ENCODE data around the gene CAP2. TPM values are rescaled to one million over a fixed set of nuclear protein-coding genes. Genes with fewer than 3 reads are reported as not detected.

The CAP2 gene
- total RNA-seq, 1 experiment from 2014 or later: 7.2 TPM

DNA sequence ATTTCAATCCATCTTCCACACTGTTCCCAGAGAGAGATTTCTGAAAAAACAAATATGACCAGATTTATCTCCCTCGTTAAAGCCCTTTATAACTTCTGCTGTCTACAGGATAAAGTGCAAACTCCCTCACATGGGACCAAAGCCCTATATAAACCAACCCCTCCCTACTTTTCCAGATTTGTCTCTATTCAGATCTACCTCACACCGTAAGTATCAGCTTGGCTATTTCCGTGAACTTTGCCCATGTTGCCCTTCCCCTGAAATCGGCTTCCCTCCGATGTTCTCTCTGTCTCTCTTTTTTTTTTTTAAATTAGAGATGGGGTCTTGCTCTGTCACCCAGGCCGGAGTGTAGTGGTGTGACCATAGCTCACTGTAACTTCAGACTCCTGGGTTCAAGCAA is 194.6 kb downstream of the CAP2 start (continued):
- TF ChIP-seq, protein P1, sequence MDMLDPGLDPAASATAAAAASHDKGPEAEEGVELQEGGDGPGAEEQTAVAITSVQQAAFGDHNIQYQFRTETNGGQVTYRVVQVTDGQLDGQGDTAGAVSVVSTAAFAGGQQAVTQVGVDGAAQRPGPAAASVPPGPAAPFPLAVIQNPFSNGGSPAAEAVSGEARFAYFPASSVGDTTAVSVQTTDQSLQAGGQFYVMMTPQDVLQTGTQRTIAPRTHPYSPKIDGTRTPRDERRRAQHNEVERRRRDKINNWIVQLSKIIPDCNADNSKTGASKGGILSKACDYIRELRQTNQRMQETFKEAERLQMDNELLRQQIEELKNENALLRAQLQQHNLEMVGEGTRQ (CRISPR knock-in tag; IDR thresholded peaks at IDR 0.05): no peak
- TF ChIP-seq, protein P2, sequence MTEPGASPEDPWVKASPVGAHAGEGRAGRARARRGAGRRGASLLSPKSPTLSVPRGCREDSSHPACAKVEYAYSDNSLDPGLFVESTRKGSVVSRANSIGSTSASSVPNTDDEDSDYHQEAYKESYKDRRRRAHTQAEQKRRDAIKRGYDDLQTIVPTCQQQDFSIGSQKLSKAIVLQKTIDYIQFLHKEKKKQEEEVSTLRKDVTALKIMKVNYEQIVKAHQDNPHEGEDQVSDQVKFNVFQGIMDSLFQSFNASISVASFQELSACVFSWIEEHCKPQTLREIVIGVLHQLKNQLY (CRISPR knock-in tag; IDR thresholded peaks at IDR 0.05): no peak
- TF ChIP-seq OVOL2 (CRISPR knock-in tag; IDR thresholded peaks at IDR 0.05; ENCODE audit: borderline replicate concordance): no peak
- TF ChIP-seq, protein P3, sequence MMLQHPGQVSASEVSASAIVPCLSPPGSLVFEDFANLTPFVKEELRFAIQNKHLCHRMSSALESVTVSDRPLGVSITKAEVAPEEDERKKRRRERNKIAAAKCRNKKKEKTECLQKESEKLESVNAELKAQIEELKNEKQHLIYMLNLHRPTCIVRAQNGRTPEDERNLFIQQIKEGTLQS (CRISPR knock-in tag; conservative IDR thresholded peaks at IDR 0.05): no peak

DNA sequence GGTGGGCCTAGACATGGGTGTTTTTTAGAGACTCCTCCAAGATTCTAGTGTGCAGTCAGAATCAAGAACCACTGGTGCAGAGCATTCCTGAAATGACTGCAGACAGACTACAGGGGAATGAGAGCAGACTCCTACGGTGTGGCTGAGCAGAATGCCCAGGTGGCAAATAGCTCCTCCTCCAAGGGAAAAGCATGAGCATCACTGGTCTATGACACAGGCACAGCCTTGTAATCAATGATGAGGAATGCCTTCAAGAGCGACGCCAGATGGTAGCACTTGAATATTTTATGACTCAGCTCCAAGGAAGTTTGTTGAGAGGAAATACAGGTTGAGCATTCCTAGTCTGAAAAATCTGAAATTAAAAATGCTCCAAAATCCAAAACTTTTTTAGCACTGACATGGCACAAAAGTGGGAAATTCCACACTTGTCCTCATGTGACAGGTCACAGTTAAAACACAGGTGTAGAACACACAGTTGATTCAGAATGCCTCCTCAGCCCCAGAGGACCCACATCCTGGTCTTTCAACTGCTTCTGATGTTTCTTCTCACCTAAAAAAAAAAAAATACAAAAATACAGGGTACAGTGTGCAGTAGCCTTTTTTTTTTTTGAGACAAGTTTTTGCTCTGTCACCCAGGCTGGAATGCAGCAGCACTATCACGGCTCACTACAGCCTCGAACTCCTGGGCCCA is 196.2 kb downstream of the CAP2 start:
- H3K9me3 Mint-ChIP-seq: no peaks in the 10 kb centered on the region
- H3K27ac Mint-ChIP-seq: no peak overlapping the region
- no peaks in the 10 kb centered on the region for H3K4me1 Mint-ChIP-seq
- TF ChIP-seq ZNF396 (CRISPR knock-in tag; IDR thresholded peaks at IDR 0.05; ENCODE audit: borderline replicate concordance) (no peak), ZNF423 (CRISPR knock-in tag; IDR thresholded peaks at IDR 0.05) (no peak), EMX1 (CRISPR knock-in tag; IDR thresholded peaks at IDR 0.05) (no peak), GABPB1 (CRISPR knock-in tag; IDR thresholded peaks at IDR 0.05) (no peak), NR1H2 (CRISPR knock-in tag; IDR thresholded peaks at IDR 0.05) (no peak), NFYB (CRISPR knock-in tag; conservative IDR thresholded peaks at IDR 0.05; ENCODE audit: low read depth) (no peak), JUN (CRISPR knock-in tag; IDR thresholded peaks at IDR 0.05) (no peak), FOXP1 (CRISPR knock-in tag; IDR thresholded peaks at IDR 0.05; ENCODE audit: borderline replicate concordance) (no peak)
- TF ChIP-seq, protein P4, sequence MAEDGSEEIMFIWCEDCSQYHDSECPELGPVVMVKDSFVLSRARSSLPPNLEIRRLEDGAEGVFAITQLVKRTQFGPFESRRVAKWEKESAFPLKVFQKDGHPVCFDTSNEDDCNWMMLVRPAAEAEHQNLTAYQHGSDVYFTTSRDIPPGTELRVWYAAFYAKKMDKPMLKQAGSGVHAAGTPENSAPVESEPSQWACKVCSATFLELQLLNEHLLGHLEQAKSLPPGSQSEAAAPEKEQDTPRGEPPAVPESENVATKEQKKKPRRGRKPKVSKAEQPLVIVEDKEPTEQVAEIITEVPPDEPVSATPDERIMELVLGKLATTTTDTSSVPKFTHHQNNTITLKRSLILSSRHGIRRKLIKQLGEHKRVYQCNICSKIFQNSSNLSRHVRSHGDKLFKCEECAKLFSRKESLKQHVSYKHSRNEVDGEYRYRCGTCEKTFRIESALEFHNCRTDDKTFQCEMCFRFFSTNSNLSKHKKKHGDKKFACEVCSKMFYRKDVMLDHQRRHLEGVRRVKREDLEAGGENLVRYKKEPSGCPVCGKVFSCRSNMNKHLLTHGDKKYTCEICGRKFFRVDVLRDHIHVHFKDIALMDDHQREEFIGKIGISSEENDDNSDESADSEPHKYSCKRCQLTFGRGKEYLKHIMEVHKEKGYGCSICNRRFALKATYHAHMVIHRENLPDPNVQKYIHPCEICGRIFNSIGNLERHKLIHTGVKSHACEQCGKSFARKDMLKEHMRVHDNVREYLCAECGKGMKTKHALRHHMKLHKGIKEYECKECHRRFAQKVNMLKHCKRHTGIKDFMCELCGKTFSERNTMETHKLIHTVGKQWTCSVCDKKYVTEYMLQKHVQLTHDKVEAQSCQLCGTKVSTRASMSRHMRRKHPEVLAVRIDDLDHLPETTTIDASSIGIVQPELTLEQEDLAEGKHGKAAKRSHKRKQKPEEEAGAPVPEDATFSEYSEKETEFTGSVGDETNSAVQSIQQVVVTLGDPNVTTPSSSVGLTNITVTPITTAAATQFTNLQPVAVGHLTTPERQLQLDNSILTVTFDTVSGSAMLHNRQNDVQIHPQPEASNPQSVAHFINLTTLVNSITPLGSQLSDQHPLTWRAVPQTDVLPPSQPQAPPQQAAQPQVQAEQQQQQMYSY (CRISPR knock-in tag; IDR thresholded peaks at IDR 0.05): no peak
- TF ChIP-seq, protein P5, sequence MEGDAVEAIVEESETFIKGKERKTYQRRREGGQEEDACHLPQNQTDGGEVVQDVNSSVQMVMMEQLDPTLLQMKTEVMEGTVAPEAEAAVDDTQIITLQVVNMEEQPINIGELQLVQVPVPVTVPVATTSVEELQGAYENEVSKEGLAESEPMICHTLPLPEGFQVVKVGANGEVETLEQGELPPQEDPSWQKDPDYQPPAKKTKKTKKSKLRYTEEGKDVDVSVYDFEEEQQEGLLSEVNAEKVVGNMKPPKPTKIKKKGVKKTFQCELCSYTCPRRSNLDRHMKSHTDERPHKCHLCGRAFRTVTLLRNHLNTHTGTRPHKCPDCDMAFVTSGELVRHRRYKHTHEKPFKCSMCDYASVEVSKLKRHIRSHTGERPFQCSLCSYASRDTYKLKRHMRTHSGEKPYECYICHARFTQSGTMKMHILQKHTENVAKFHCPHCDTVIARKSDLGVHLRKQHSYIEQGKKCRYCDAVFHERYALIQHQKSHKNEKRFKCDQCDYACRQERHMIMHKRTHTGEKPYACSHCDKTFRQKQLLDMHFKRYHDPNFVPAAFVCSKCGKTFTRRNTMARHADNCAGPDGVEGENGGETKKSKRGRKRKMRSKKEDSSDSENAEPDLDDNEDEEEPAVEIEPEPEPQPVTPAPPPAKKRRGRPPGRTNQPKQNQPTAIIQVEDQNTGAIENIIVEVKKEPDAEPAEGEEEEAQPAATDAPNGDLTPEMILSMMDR (IDR thresholded peaks at IDR 0.05): no peak
- TF ChIP-seq, protein P6, sequence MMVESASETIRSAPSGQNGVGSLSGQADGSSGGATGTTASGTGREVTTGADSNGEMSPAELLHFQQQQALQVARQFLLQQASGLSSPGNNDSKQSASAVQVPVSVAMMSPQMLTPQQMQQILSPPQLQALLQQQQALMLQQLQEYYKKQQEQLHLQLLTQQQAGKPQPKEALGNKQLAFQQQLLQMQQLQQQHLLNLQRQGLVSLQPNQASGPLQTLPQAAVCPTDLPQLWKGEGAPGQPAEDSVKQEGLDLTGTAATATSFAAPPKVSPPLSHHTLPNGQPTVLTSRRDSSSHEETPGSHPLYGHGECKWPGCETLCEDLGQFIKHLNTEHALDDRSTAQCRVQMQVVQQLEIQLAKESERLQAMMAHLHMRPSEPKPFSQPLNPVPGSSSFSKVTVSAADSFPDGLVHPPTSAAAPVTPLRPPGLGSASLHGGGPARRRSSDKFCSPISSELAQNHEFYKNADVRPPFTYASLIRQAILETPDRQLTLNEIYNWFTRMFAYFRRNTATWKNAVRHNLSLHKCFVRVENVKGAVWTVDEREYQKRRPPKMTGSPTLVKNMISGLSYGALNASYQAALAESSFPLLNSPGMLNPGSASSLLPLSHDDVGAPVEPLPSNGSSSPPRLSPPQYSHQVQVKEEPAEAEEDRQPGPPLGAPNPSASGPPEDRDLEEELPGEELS (CRISPR knock-in tag; IDR thresholded peaks at IDR 0.05): no peak
- TF ChIP-seq, protein P7, sequence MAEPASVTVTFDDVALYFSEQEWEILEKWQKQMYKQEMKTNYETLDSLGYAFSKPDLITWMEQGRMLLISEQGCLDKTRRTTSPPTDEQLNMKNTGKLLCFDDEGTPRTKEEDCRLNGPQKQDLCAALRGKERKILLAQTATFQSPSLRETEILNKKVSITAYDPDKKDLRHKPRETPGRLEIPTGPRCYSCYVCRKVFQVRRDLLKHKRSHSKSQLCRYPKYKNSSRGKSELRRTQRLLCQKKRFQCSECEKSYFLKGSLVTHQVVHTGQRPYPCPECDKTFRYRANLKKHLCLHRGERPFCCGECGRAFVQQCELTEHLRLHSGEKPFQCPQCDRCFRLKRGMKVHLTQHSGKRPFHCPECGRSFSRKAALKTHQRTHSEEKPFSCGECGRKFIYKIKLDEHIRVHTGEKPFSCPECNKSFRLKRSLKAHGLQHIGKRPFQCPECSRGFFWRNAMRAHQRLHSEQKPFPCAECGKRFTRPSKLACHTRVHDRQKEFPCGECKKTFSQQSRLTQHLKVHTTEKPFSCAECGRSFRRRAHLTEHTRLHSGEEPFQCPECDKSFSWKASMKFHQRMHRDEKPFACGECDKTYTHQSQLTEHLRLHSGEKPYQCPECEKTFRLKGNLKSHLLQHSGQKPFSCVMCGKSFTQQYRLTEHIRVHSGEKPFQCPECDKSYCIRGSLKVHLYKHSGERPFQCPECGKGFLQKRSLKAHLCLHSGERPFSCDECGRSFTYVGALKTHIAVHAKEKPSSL (CRISPR knock-in tag; conservative IDR thresholded peaks at IDR 0.05): no peak
- TF ChIP-seq, protein P8, sequence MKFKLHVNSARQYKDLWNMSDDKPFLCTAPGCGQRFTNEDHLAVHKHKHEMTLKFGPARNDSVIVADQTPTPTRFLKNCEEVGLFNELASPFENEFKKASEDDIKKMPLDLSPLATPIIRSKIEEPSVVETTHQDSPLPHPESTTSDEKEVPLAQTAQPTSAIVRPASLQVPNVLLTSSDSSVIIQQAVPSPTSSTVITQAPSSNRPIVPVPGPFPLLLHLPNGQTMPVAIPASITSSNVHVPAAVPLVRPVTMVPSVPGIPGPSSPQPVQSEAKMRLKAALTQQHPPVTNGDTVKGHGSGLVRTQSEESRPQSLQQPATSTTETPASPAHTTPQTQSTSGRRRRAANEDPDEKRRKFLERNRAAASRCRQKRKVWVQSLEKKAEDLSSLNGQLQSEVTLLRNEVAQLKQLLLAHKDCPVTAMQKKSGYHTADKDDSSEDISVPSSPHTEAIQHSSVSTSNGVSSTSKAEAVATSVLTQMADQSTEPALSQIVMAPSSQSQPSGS (CRISPR knock-in tag; IDR thresholded peaks at IDR 0.05; ENCODE audit: borderline replicate concordance, low read depth): no peak
- TF ChIP-seq, protein P9, sequence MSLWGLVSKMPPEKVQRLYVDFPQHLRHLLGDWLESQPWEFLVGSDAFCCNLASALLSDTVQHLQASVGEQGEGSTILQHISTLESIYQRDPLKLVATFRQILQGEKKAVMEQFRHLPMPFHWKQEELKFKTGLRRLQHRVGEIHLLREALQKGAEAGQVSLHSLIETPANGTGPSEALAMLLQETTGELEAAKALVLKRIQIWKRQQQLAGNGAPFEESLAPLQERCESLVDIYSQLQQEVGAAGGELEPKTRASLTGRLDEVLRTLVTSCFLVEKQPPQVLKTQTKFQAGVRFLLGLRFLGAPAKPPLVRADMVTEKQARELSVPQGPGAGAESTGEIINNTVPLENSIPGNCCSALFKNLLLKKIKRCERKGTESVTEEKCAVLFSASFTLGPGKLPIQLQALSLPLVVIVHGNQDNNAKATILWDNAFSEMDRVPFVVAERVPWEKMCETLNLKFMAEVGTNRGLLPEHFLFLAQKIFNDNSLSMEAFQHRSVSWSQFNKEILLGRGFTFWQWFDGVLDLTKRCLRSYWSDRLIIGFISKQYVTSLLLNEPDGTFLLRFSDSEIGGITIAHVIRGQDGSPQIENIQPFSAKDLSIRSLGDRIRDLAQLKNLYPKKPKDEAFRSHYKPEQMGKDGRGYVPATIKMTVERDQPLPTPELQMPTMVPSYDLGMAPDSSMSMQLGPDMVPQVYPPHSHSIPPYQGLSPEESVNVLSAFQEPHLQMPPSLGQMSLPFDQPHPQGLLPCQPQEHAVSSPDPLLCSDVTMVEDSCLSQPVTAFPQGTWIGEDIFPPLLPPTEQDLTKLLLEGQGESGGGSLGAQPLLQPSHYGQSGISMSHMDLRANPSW (CRISPR knock-in tag; conservative IDR thresholded peaks at IDR 0.05; ENCODE audit: low read depth): no peak
- ChIA-PET POLR2A (interaction anchor here (1.0 kb wide), 1 partner anchor 10 kb away, joined by 4 read pairs; the partner anchor contains the start of gene FAM8A1), CTCF (interaction anchor here (0.6 to 1.0 kb wide), 4 partner anchors 10 to 422 kb away, joined by 3 to 6 read pairs (median 4); partner anchors contain the start of genes FAM8A1 and RBM24)
- H3K4me3 Mint-ChIP-seq: no peak overlapping the region
- no peaks in the 10 kb centered on the region for H3K27me3 Mint-ChIP-seq (ENCODE audit: low read depth)
- ATAC-seq (peak; percentile 63), DNase-seq (ENCODE audit: low spot score) (no peak)
- H3K36me3 Mint-ChIP-seq: no peaks in the 10 kb centered on the region
